B cell (primary cell): ENCODE measurements around the gene AHDC1. TPM values are rescaled to one million over a fixed set of nuclear protein-coding genes. Genes with fewer than 3 reads are reported as not detected.

ENCODE experiments used
- ATAC-seq: fragments of 200-7000 bp; cut with Tn5 transposase; one replicate; pipeline ENCODE4 v1.10.0; 2021; ENCODE audit warnings: low read depth, mild to moderate bottlenecking, moderate number of reproducible peaks, moderate library complexity
- CTCF ChIA-PET: fragments of 350-600 bp; sonication (Branson Sonifier 250); formaldehyde crosslinking; loops from one replicate; lab custom pipeline; 2021; ENCODE audit warnings: antibody characterized with exemption, inconsistent platforms; lab: Charles Lee
- POLR2A ChIA-PET: fragments of 350-600 bp; sonication (Branson Sonifier 250); formaldehyde crosslinking; loops from one replicate; lab custom pipeline; 2021; ENCODE audit warnings: antibody characterized with exemption; lab: Charles Lee
- DNase-seq: peaks from one replicate; pipeline ENCODE4 v3.0.0; 2013
- H2AFZ ChIP-seq: 2 replicates; pipeline ENCODE4 v1.6.1; 2012; ENCODE audit warnings: mild to moderate bottlenecking, low read depth, low read length; ENCODE audit not compliant: insufficient read depth, poor library complexity, severe bottlenecking
- H3K27ac ChIP-seq, 2 donors: 1 replicate in 1 of 2; 2 replicates in 1 of 2; pipeline ENCODE4 v1.5.1; 2012 to 2013; ENCODE audit warnings: low read length in 2 of 2, mild to moderate bottlenecking in 2 of 2, moderate library complexity in 1 of 2
- H3K27me3 ChIP-seq, 4 experiments: fragments of 200-600 bp in 1 of 4; sonication (generic) in 1 of 4; replicated peaks in 1 of 4; 1 replicate in 2 of 4; 2 replicates in 2 of 4; pipeline versions ENCODE4 v1.6.1 to v1.7.0; 2013 to 2016; ENCODE audit warnings: low read length in 3 of 4, mild to moderate bottlenecking in 2 of 4, mixed read lengths in 1 of 4, moderate library complexity in 1 of 4; ENCODE audit not compliant: insufficient read depth in 4 of 4, control insufficient read depth in 3 of 4; ENCODE audit errors: control extremely low read depth in 1 of 4
- H3K36me3 ChIP-seq, 2 experiments: replicated peaks in 1 of 2; 1 replicate in 1 of 2; 2 replicates in 1 of 2; pipeline versions ENCODE4 v1.6.1 to v1.7.1; 2013; ENCODE audit warnings: low read length in 1 of 2; ENCODE audit not compliant: insufficient read depth in 2 of 2, control insufficient read depth in 1 of 2; ENCODE audit errors: control extremely low read depth in 1 of 2, extremely low read depth in 1 of 2
- H3K4me1 ChIP-seq, 2 donors: fragments of 200-600 bp in 1 of 2; sonication (generic) in 1 of 2; 1 replicate in 1 of 2; 2 replicates in 1 of 2; pipeline versions ENCODE4 v1.5.1 to v1.6.1; 2013 to 2017; ENCODE audit warnings: low read length in 2 of 2; ENCODE audit not compliant: control insufficient read depth in 2 of 2, insufficient read depth in 2 of 2
- H3K4me2 ChIP-seq: replicated peaks from 2 replicates; pipeline ENCODE3; 2012; ENCODE audit warnings: mild to moderate bottlenecking, low read depth, low read length; ENCODE audit not compliant: poor library complexity, severe bottlenecking
- H3K4me3 ChIP-seq, 5 experiments: fragments of 200-600 bp in 1 of 5; sonication (generic) in 1 of 5; 1 replicate in 3 of 5; 2 replicates in 2 of 5; pipeline versions ENCODE4 v1.5.1 to v1.7.0; 2011 to 2016; ENCODE audit warnings: low read length in 4 of 5, mild to moderate bottlenecking in 4 of 5, low read depth in 2 of 5, control low read depth in 1 of 5, moderate library complexity in 1 of 5; ENCODE audit not compliant: insufficient read depth in 1 of 5; ENCODE audit errors: control extremely low read depth in 1 of 5, extremely low read depth in 1 of 5
- H3K79me2 ChIP-seq: fragments of 200-600 bp; sonication (generic); one replicate; pipeline ENCODE4 v1.6.0; 2016; ENCODE audit warnings: low read length; ENCODE audit not compliant: control insufficient read depth, insufficient read depth
- H3K9ac ChIP-seq: fragments of 200-600 bp; sonication (generic); 2 replicates; pipeline ENCODE4 v1.6.1; 2017; ENCODE audit warnings: mild to moderate bottlenecking, low read length, moderate library complexity
- H3K9me3 ChIP-seq, 3 donors: one replicate each; pipeline versions ENCODE4 v1.6.1 to v1.7.1; 2013; ENCODE audit warnings: low read length in 2 of 3; ENCODE audit not compliant: control insufficient read depth in 2 of 3, insufficient read depth in 1 of 3; ENCODE audit errors: control extremely low read depth in 1 of 3
- H4K20me1 ChIP-seq: 2 replicates; pipeline ENCODE4 v1.6.0; 2012; ENCODE audit warnings: mild to moderate bottlenecking, low read length; ENCODE audit not compliant: insufficient read depth, control insufficient read depth, poor library complexity, severe bottlenecking
- H3K27ac Mint-ChIP-seq: one replicate; pipeline ENCODE4 v1.8.0; 2021; ENCODE audit warnings: mixed read lengths
- H3K27me3 Mint-ChIP-seq: one replicate; pipeline ENCODE4 v1.8.0; 2021; ENCODE audit warnings: mixed read lengths
- H3K4me1 Mint-ChIP-seq: one replicate; pipeline ENCODE4 v1.8.0; 2021; ENCODE audit warnings: mixed read lengths
- H3K4me3 Mint-ChIP-seq: one replicate; pipeline ENCODE4 v1.8.0; 2021; ENCODE audit warnings: mixed read lengths
- H3K9me3 Mint-ChIP-seq: one replicate; pipeline ENCODE4 v1.8.0; 2022; ENCODE audit warnings: mixed read lengths; ENCODE audit not compliant: insufficient read depth
- EZH2 ChIP-seq: IDR thresholded peaks from 2 replicates; pipeline ENCODE4 v1.6.1; 2012; ENCODE audit warnings: borderline replicate concordance, low read depth, mild to moderate bottlenecking, moderate library complexity, low read length; ENCODE audit not compliant: insufficient read depth, poor library complexity, severe bottlenecking
- WGBS: methylation state at CpG from one replicate; pipeline ENCODE4 v1.1.5; 2013; ENCODE audit warnings: missing lambda C conversion rate; ENCODE audit not compliant: insufficient coverage; 5-methylcytosine and 5-hydroxymethylcytosine counted together
- intact Hi-C: fragments of 100-400 bp; cut with micrococcal nuclease; formaldehyde crosslinking; loops from one replicate; pipeline ENCODE4 v1.10.0; 2022
- polyA plus RNA-seq: library from polyadenylated mRNA; depleted of rRNA; stranded (reverse); fragments of >200 nt; gene quantifications from 2 replicates; pipeline ENCODE4 v1.2.3, GENCODE V29; 2012
- total RNA-seq, 2 donors: library from RNA; stranded (reverse); fragments of 120-200 nt in 1 of 2; gene quantifications; 1 replicate in 1 of 2; 2 replicates in 1 of 2; pipeline versions ENCODE4 v1.2.3 to v1.2.4, GENCODE V29; 2013 to 2022
- TF ChIP-seq, protein P1 (sequence below): fragments of 200-600 bp; IDR thresholded peaks from one replicate; pipeline ENCODE4 v1.8.0; 2022; ENCODE audit warnings: antibody characterized with exemption, mild to moderate bottlenecking

The AHDC1 gene
- total and polyA plus RNA-seq, 2 donors (not counting 1 experiment from before 2014, with no cell fraction given), result 6.2 to 32.0 TPM

DNA sequence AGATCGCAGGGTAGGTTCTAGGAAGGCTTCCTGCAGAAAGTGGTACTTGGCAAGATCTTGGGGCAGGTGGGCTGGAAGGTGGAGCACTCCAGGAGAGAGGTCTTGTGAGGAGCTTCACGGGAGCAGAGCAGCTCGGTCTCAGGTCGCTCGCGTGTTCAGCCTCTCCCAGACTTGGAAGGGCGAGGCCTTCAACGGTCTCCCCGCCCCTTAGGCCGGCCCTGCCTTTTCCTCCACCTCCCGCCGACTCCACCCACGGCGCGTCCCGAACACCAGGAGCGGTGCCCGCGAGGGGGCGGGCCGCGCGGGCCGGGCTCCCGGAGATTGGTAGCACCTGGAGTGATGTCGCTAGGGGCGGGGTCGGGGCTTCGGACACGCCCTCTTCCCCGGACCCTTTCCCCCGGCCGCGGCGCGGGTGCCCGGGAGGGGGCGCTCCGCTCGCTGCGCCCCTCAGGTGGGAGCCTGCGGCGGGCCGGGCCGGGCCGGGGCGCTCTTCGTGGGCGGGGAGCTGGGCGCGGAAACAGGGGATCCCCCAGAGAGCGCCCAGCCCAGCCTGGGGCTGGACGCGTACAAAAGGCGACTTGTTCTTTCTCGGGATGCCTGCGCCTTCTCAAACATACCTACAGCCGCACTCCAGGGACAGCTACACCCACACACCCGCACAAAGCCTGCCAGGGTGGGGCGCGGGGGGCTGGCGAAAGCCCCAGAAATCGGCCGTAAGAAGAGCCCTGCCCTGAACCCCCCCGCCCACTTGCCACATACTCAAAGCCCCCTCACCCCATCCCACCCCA lies 35.5 kb downstream of the AHDC1 start:
- intact Hi-C loops, result loop anchor here (1.0 to 2.0 kb wide), 7 partner anchors 12 to 246 kb away; partner anchors contain the start of genes TMEM222 and WASF2
- H3K36me3 ChIP-seq, result no peaks in the 10 kb centered on the region
- H3K27ac ChIP-seq, result peak overlapping the region; percentile 27 to 68
- H3K27ac Mint-ChIP-seq, result peak overlapping the region; percentile 69
- peaks cover 15 to 38% of the 10 kb centered on the region in 2 donors for H3K4me1 ChIP-seq
- H3K27me3 ChIP-seq, result no peaks in the 10 kb centered on the region
- H3K27me3 Mint-ChIP-seq, result no peaks in the 10 kb centered on the region
- H3K4me3 ChIP-seq, result peak overlapping the region in 4 of 5 experiments; percentile 25 to 69 (median 50)
- peak overlapping the region; percentile 86 for H3K4me3 Mint-ChIP-seq
- H3K79me2 ChIP-seq, result peaks cover 43% of the 10 kb centered on the region
- no peaks in the 10 kb centered on the region for H3K9me3 ChIP-seq
- H3K9me3 Mint-ChIP-seq, result no peaks in the 10 kb centered on the region
- peaks cover 34% of the 10 kb centered on the region for H4K20me1 ChIP-seq
- peak overlapping the region; percentile 61 for H2AFZ ChIP-seq
- CTCF ChIA-PET, result interaction anchor here (0.8 to 5.7 kb wide), 23 partner anchors 9 to 173 kb away, joined by 3 to 82 read pairs (median 4); partner anchors contain the start of genes AHDC1 and WASF2
- no peak for TF ChIP-seq EZH2
- TF ChIP-seq, protein P1, sequence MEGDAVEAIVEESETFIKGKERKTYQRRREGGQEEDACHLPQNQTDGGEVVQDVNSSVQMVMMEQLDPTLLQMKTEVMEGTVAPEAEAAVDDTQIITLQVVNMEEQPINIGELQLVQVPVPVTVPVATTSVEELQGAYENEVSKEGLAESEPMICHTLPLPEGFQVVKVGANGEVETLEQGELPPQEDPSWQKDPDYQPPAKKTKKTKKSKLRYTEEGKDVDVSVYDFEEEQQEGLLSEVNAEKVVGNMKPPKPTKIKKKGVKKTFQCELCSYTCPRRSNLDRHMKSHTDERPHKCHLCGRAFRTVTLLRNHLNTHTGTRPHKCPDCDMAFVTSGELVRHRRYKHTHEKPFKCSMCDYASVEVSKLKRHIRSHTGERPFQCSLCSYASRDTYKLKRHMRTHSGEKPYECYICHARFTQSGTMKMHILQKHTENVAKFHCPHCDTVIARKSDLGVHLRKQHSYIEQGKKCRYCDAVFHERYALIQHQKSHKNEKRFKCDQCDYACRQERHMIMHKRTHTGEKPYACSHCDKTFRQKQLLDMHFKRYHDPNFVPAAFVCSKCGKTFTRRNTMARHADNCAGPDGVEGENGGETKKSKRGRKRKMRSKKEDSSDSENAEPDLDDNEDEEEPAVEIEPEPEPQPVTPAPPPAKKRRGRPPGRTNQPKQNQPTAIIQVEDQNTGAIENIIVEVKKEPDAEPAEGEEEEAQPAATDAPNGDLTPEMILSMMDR, result peak; percentile 82
- WGBS, result 4% methylated on average over 63 of the region's 65 CpGs
- peak overlapping the region; percentile 79 for H3K4me2 ChIP-seq
- DNase-seq, result peak; percentile 95
- H3K4me1 Mint-ChIP-seq, result peaks cover 40% of the 10 kb centered on the region
- POLR2A ChIA-PET, result interaction anchor here (0.6 to 1.6 kb wide), 6 partner anchors 12 to 131 kb away, joined by 3 to 4 read pairs (median 4); partner anchors contain the start of genes AHDC1 and WASF2
- H3K9ac ChIP-seq, result peak overlapping the region; percentile 59
- peak; percentile 92 for ATAC-seq

DNA sequence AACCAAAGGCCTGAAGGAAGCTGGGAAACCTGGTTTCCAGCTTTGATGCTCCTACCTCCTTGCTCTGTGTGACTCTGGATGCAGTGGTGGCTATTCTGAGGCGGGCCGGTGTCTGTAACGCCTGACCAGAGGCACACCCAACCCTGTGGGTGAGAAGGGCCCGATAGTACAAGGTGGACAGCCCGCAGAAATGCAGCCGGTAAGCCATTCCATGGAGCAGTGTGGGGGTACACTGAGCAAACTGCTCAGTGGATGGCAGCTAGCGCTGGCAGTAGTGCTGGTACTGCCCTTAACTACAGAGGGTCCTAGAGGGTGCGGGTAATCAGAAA lies 36.0 kb downstream of the AHDC1 start:
- Histone ChIP-seq H3K4me1 (peaks cover 20 to 38% of the 10 kb centered on the region in 2 donors), H3K9ac (peak overlapping the region; percentile 46), H3K4me2 (peak overlapping the region; percentile 79), H3K27ac (no peak overlapping the region), H3K27me3 (no peaks in the 10 kb centered on the region), H3K79me2 (peaks cover 44% of the 10 kb centered on the region), H3K4me3 (peak overlapping the region in 3 of 5 experiments; percentile 42 to 69 (median 53)), H4K20me1 (peaks cover 35% of the 10 kb centered on the region), H3K9me3 (no peaks in the 10 kb centered on the region), H3K36me3 (no peaks in the 10 kb centered on the region), H2AFZ (peak overlapping the region; percentile 61)
- ChIA-PET CTCF (interaction anchor here (0.8 to 5.7 kb wide), 15 partner anchors 12 to 165 kb away, joined by 3 to 82 read pairs (median 5); partner anchors contain the start of genes AHDC1 and WASF2), POLR2A (interaction anchor here (0.8 to 1.6 kb wide), 4 partner anchors 11 to 78 kb away, joined by 3 to 4 read pairs (median 4); partner anchors contain the start of genes AHDC1 and WASF2)
- Mint-ChIP-seq H3K4me1 (peaks cover 43% of the 10 kb centered on the region), H3K27ac (peak overlapping the region; percentile 42), H3K27me3 (no peaks in the 10 kb centered on the region), H3K9me3 (no peaks in the 10 kb centered on the region), H3K4me3 (peak overlapping the region; percentile 72)
- intact Hi-C loops, result loop anchor here (1.0 to 2.0 kb wide), 7 partner anchors 12 to 246 kb away; partner anchors contain the start of genes TMEM222 and WASF2
- ATAC-seq (no peak), DNase-seq (no peak)
- WGBS, result 97% methylated on average over 8 of the region's 8 CpGs
- TF ChIP-seq, protein P1, result no peak
- no peak for TF ChIP-seq EZH2
